D721Med (cell line): ENCODE data around the gene PLA2G4A.

ENCODE experiments used
- DNase-seq: peaks from one replicate; pipeline ENCODE4 v3.0.0; 2011; ENCODE audit warnings: low spot score; ENCODE audit not compliant: insufficient read length
- FAIRE-seq: peaks from 2 replicates; lab custom pipeline; 2011; peaks lifted over from hg19 to GRCh38; lab: Jason Lieb, UNC
- TF ChIP-seq, protein P1 (sequence below): IDR thresholded peaks from 2 replicates; pipeline ENCODE4 v1.5.1; 2012; ENCODE audit warnings: mild to moderate bottlenecking, control low read depth; ENCODE audit not compliant: insufficient read depth; ENCODE audit errors: missing control alignments

The PLA2G4A gene

DNA sequence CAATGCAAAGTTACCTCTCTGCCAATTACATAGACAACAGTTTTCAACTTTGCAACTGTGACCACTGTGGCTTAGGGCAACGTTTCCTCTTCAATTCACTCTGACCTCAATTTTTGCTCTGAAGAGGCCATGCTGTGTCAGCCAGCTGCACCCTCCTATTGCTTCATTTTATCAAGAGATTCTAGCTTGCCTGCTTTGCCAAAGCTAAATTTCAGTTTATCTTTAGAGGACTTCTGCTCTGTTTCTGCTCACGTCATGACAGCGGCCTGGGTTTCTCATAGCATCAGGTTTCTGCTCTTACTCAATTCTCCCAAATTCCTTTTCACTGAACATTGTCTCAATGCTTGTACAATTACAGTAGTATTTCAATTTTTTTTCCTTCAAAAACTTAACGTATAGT is 154.6 kb downstream of the PLA2G4A start:
- FAIRE-seq (no peak), DNase-seq (no peak)
- TF ChIP-seq, protein P1, sequence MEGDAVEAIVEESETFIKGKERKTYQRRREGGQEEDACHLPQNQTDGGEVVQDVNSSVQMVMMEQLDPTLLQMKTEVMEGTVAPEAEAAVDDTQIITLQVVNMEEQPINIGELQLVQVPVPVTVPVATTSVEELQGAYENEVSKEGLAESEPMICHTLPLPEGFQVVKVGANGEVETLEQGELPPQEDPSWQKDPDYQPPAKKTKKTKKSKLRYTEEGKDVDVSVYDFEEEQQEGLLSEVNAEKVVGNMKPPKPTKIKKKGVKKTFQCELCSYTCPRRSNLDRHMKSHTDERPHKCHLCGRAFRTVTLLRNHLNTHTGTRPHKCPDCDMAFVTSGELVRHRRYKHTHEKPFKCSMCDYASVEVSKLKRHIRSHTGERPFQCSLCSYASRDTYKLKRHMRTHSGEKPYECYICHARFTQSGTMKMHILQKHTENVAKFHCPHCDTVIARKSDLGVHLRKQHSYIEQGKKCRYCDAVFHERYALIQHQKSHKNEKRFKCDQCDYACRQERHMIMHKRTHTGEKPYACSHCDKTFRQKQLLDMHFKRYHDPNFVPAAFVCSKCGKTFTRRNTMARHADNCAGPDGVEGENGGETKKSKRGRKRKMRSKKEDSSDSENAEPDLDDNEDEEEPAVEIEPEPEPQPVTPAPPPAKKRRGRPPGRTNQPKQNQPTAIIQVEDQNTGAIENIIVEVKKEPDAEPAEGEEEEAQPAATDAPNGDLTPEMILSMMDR = no peak

DNA sequence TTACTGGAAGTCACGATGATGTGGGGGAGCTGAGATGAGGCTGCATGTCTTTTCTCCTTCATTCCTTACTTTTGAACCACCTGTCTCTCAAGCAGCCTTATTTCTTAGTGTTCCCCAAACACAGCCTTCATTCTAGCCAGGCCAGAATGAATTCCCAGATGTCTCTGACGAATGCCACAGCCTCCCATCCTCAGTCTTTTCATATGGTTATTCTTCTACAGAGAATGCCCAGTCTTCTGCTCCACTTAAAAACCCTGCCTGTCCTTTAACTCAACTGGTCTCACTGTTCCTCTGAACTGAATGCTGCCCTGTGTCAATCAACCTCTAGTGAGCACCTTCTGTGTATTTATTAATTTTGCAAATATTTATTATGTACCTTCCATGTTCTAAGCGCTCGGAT is 156.2 kb downstream of the PLA2G4A start:
- TF ChIP-seq, protein P1 = no peak
- DNase-seq (no peak), FAIRE-seq (no peak)

DNA sequence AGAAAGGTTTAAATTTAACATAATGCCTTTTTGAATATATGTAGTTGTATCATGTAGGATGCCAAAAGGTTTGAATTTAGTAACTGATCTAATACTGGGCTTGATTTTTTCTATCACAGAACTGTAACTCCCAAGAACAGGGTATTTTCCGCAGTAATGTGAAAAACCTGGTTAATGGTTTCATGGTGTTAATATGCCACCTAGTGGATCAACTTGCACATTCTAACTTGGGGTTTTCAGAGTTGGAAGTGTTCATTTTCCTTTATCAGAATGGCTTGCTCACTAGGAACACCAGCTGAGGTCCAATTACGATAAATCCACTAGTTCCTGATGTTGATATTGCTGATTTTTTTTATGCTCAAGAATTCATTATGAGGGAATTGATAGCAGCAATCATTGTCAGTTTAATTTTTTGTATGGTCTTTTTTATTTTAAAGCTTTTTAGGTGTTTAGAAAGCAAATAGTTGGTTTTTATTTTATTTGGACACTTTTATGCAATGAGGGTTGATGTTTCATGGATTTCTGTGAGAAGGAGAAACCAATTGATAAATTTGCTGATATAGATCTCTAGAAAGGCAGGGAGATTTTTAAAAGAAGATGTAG is 157.2 kb downstream of the PLA2G4A start:
- peak; percentile 99 for FAIRE-seq
- TF ChIP-seq, protein P1 = peak; percentile 92
- DNase-seq = no peak

DNA sequence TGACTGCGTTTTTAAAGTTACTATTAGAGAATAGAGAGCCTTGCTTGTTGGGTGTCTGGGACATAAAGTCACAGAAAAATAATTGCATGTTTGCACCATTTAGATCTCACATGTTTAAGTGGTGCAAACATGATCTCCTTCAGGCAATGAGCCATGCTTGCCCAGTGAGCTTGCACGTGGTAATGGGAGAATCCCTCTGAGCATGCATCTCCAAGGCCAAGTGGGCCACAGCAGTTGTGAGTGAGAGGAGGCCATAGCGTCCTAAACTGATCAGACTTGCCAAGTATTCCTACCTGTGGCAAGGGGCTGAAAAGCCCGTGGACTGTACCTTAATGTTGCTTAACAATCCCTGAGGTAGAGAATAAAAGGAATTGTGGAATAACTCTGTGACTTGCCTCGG is 158.3 kb downstream of the PLA2G4A start:
- FAIRE-seq (no peak), DNase-seq (no peak)

DNA sequence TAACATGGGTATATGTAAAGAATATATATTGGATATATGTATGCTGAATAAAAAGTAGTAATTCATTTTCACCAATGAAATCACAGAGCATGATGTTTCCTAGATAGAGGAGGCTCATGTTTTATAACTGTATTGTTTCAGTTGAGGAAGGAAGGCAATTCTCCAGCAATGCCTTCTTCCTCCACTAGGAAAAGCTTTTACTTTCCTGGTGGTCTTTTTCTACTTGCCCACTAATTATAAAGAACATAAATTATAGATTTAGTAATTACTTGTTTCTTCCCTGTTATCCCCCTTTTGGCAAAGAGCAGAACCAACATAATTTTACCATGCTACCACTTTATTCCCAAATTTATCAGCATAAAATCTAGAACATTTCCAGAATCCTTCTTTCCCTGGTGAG is 159.0 kb downstream of the PLA2G4A start:
- no peak for DNase-seq
- FAIRE-seq = no peak
- TF ChIP-seq, protein P1 = no peak

More for the DNA sequence above, 158.3 kb downstream of the PLA2G4A start:
- TF ChIP-seq, protein P1 = no peak

DNA sequence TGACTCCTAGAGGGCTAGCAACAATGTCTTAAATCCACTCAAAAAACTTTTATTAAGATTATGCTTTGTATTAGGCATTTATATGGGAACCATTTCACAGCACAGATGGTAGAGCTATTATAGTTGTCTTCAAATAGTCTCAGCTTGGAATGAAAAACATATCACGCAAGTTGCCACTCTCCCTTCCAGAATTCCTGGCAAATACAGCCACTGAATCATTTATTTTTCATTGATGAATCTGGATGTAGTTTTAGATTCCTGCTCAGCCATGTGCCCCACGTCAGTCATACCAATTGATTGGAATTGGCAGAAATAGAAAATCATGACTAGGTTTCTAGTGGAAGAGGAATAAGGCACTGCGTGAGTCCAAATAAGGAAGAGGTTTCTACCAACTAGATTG is 165.2 kb downstream of the PLA2G4A start:
- TF ChIP-seq, protein P1 = no peak
- FAIRE-seq = no peak
- DNase-seq = no peak

DNA sequence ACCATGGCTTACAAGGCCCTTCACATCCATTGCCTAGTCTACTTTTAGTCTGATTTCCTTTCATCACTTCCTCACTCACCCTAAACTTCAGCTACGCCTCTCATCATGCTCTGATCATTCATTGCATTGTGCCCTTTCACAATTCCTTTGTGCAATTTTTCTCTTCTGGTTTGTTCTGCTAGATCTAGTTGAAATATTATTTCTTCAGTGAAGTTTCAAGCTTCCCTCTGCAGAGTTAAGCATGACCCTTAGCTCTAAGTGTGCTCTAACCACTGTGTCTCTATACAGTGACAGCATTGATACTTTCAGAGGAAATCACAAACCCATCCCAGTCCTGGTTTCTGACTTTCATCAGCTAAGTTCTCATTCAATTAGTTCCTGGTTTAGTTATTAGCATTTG is 166.1 kb downstream of the PLA2G4A start:
- no peak for DNase-seq
- TF ChIP-seq, protein P1 = no peak
- no peak for FAIRE-seq
